IMR-90 (cell line): Measurements from ENCODE around the gene PCCA. TPM values are rescaled to one million over a fixed set of nuclear protein-coding genes. Genes with fewer than 3 reads are reported as not detected.

Experiments
- ATAC-seq: fragments of 200-7000 bp; cut with Tn5 transposase; 2 replicates; pipeline ENCODE4 v1.9.1; 2020; ENCODE audit warnings: low read depth, mild to moderate bottlenecking, moderate library complexity
- BruUV-seq: library from RNA; stranded (reverse); fragments of 400-500 nt; replicated peaks from 2 replicates; lab custom pipeline; 2021; lab: Mats Ljungman, UMichigan
- CTCF ChIA-PET: fragments of 300-600 bp; formaldehyde crosslinking; extraction: SDS; loops from one replicate; lab custom pipeline; 2021; ENCODE audit warnings: antibody characterized with exemption; lab: Yijun Ruan, JAX
- POLR2A ChIA-PET: fragments of 300-600 bp; sonication (Branson Sonifier 250); formaldehyde crosslinking; loops from one replicate; lab custom pipeline; 2022; ENCODE audit warnings: antibody characterized with exemption; ENCODE audit not compliant: unreplicated experiment; lab: Charles Lee
- DNase-seq: peaks from one replicate; pipeline ENCODE4 v3.0.0; 2013
- H2AFZ ChIP-seq: replicated peaks from 2 replicates; pipeline ENCODE3; 2013; ENCODE audit warnings: low read length, mild to moderate bottlenecking; ENCODE audit not compliant: poor library complexity
- H2AK5ac ChIP-seq: 2 replicates; pipeline ENCODE4 v1.6.1; 2013; ENCODE audit warnings: low read depth, low read length, inconsistent platforms
- H2AK9ac ChIP-seq: replicated peaks from 2 replicates; pipeline ENCODE3; 2013; ENCODE audit warnings: mild to moderate bottlenecking, low read depth, low read length, moderate library complexity; ENCODE audit not compliant: poor library complexity
- H2BK120ac ChIP-seq: 2 replicates; pipeline ENCODE4 v1.6.1; 2013; ENCODE audit warnings: low read depth, low read length, inconsistent platforms
- H2BK15ac ChIP-seq: 3 replicates; pipeline ENCODE4 v1.6.1; 2013; ENCODE audit warnings: low read depth, low read length, inconsistent platforms
- H2BK20ac ChIP-seq: 2 replicates; pipeline ENCODE4 v1.6.1; 2013; ENCODE audit warnings: low read depth, mild to moderate bottlenecking, inconsistent platforms, low read length, moderate library complexity
- H2BK5ac ChIP-seq: 2 replicates; pipeline ENCODE4 v1.6.1; 2013; ENCODE audit warnings: mild to moderate bottlenecking, low read depth, low read length, inconsistent platforms; ENCODE audit not compliant: poor library complexity, severe bottlenecking
- H3K14ac ChIP-seq: replicated peaks from 2 replicates; pipeline ENCODE4 v1.6.1; 2013; ENCODE audit warnings: low read depth, low read length, inconsistent platforms
- H3K18ac ChIP-seq: 2 replicates; pipeline ENCODE4 v1.6.1; 2013; ENCODE audit warnings: low read depth, low read length, control low read depth
- H3K23ac ChIP-seq: 2 replicates; pipeline ENCODE4 v1.6.1; 2013; ENCODE audit warnings: low read depth, low read length, inconsistent platforms
- H3K27ac ChIP-seq: 2 replicates; pipeline ENCODE4 v1.5.1; 2013; ENCODE audit warnings: mild to moderate bottlenecking, control low read depth, low read length; ENCODE audit not compliant: insufficient read depth
- H3K27me3 ChIP-seq: 2 replicates; pipeline ENCODE4 v1.6.1; 2013; ENCODE audit warnings: low read length; ENCODE audit not compliant: control insufficient read depth, insufficient read depth
- H3K36me3 ChIP-seq: 2 replicates; pipeline ENCODE4 v1.6.1; 2013; ENCODE audit warnings: low read length, mixed read lengths; ENCODE audit not compliant: control insufficient read depth, insufficient read depth
- H3K4ac ChIP-seq: 2 replicates; pipeline ENCODE4 v1.6.1; 2013; ENCODE audit warnings: low read depth, low read length, inconsistent platforms
- H3K4me1 ChIP-seq: 2 replicates; pipeline ENCODE4 v1.6.1; 2013; ENCODE audit warnings: low read length, mixed read lengths; ENCODE audit not compliant: control insufficient read depth, insufficient read depth
- H3K4me2 ChIP-seq: 2 replicates; pipeline ENCODE4 v1.6.1; 2013; ENCODE audit warnings: low read depth, mild to moderate bottlenecking, control low read depth, low read length, moderate library complexity
- H3K4me3 ChIP-seq: 2 replicates; pipeline ENCODE4 v1.5.1; 2013; ENCODE audit warnings: low read depth, mild to moderate bottlenecking, control low read depth, low read length, moderate library complexity; ENCODE audit not compliant: insufficient read depth
- H3K56ac ChIP-seq: 2 replicates; pipeline ENCODE4 v1.6.1; 2013; ENCODE audit warnings: low read length, inconsistent platforms; ENCODE audit not compliant: insufficient read depth; ENCODE audit errors: extremely low read depth
- H3K79me1 ChIP-seq, 2 experiments: 2 replicates each; pipeline ENCODE4 v1.6.1; 2013; ENCODE audit warnings: low read length in 2 of 2, inconsistent platforms in 1 of 2, low read depth in 1 of 2
- H3K9ac ChIP-seq: 2 replicates; pipeline ENCODE4 v1.6.1; 2013; ENCODE audit warnings: low read depth, low read length, control low read depth
- H3K9me1 ChIP-seq: 2 replicates; pipeline ENCODE4 v1.6.1; 2013; ENCODE audit warnings: low read length, inconsistent platforms; ENCODE audit not compliant: insufficient read depth
- H3K9me3 ChIP-seq: 2 replicates; pipeline ENCODE4 v1.6.1; 2013; ENCODE audit warnings: low read length; ENCODE audit not compliant: control insufficient read depth, insufficient read depth
- H4K20me1 ChIP-seq: 2 replicates; pipeline ENCODE4 v1.6.1; 2013; ENCODE audit warnings: low read length, inconsistent platforms; ENCODE audit not compliant: insufficient read depth
- H4K5ac ChIP-seq: 2 replicates; pipeline ENCODE4 v1.6.1; 2013; ENCODE audit warnings: mild to moderate bottlenecking, low read depth, low read length, control low read depth
- H4K8ac ChIP-seq, 2 experiments: 2 replicates each; pipeline ENCODE4 v1.6.1; 2013; ENCODE audit warnings: low read depth in 2 of 2, low read length in 2 of 2, control low read depth in 1 of 2, inconsistent platforms in 1 of 2
- H4K91ac ChIP-seq: 2 replicates; pipeline ENCODE4 v1.6.1; 2013; ENCODE audit warnings: low read depth, low read length, inconsistent platforms; ENCODE audit not compliant: insufficient read depth
- CTCF ChIP-seq: conservative IDR thresholded peaks from 2 replicates; pipeline ENCODE4 v1.5.1; 2012; ENCODE audit warnings: mild to moderate bottlenecking, low read depth, low read length, improper control_type of control experiment
- ELK1 ChIP-seq: fragments of 150-350 bp; IDR thresholded peaks from 2 replicates; pipeline ENCODE4 v1.6.1; 2016; ENCODE audit warnings: low read depth, mild to moderate bottlenecking, low read length, moderate library complexity, borderline replicate concordance
- FOS ChIP-seq: fragments of 150-350 bp; IDR thresholded peaks from 2 replicates; pipeline ENCODE4 v1.6.1; 2016; ENCODE audit warnings: low read depth, low read length
- MAZ ChIP-seq: IDR thresholded peaks from 2 replicates; pipeline ENCODE4 v1.6.1; 2012; ENCODE audit warnings: low read depth, mild to moderate bottlenecking, low read length, improper control_type of control experiment, moderate library complexity, borderline replicate concordance
- RAD21 ChIP-seq: IDR thresholded peaks from 2 replicates; pipeline ENCODE4 v1.6.1; 2012; ENCODE audit warnings: low read length, improper control_type of control experiment
- RCOR1 ChIP-seq: IDR thresholded peaks from 2 replicates; pipeline ENCODE4 v1.6.1; 2012; ENCODE audit warnings: mild to moderate bottlenecking, low read length, improper control_type of control experiment; ENCODE audit not compliant: insufficient replicate concordance
- RFX5 ChIP-seq: IDR thresholded peaks from 2 replicates; pipeline ENCODE4 v1.8.0; 2012; ENCODE audit warnings: low read depth, mild to moderate bottlenecking, low read length, moderate library complexity
- USF2 ChIP-seq: fragments of 150-350 bp; IDR thresholded peaks from 2 replicates; pipeline ENCODE4 v1.6.1; 2017; ENCODE audit warnings: mild to moderate bottlenecking, antibody characterized with exemption, low read length, low read depth
- WGBS, 2 experiments: methylation state at CpG; one replicate each; pipeline versions ENCODE4 v1.1.5 to v1.1.7; 2013; ENCODE audit warnings: missing lambda C conversion rate in 2 of 2; ENCODE audit not compliant: insufficient read length in 1 of 2; ENCODE audit errors: extremely low coverage in 2 of 2; 5-methylcytosine and 5-hydroxymethylcytosine counted together
- dilution Hi-C: fragments of 300-500 bp; cut with HindIII; formaldehyde crosslinking; loops from one replicate; pipeline ENCODE4 v1.14.3; 2018; ENCODE audit warnings: low sequenced_read_pairs; ENCODE audit not compliant: unreplicated experiment
- in situ Hi-C: fragments of 300-500 bp; cut with MboI; formaldehyde crosslinking; loops from 3 replicates; pipeline ENCODE4 v1.14.3; 2019; ENCODE audit warnings: low sequenced_read_pairs, inconsistent platforms, mixed read lengths
- intact Hi-C: fragments of 100-400 bp; cut with micrococcal nuclease; formaldehyde crosslinking; loops from 2 replicates; pipeline ENCODE4 v1.10.0; 2022
- polyA plus RNA-seq, 3 experiments: library from polyadenylated mRNA; depleted of rRNA; stranded (reverse); fragments of >200 nt; gene quantifications; 2 replicates each; pipeline ENCODE4 v1.2.3, GENCODE V29; 2012; ENCODE audit warnings: low replicate concordance in 1 of 3
- total RNA-seq: library from RNA; depleted of rRNA; stranded (reverse); fragments of >200 nt; gene quantifications from 2 replicates; pipeline ENCODE4 v1.2.3, GENCODE V29; 2012

The PCCA gene
- total and polyA plus RNA-seq, 2 of the 4 experiments (the other 2 are of a cell fraction) = 7.6 to 24.0 TPM

- no peak for DNase-seq
- Histone ChIP-seq H3K23ac (no peak overlapping the region), H2AK9ac (no peak overlapping the region), H3K27me3 (no peaks in the 10 kb centered on the region), H3K9ac (no peak overlapping the region), H3K27ac (no peak overlapping the region), H3K4me1 (peaks cover 2% of the 10 kb centered on the region), H3K14ac (no peak overlapping the region), H2BK20ac (no peak overlapping the region), H3K18ac (no peak overlapping the region), H4K20me1 (no peaks in the 10 kb centered on the region), H3K79me1 (0 out of 4 replicates have a peak, but pooled peaks cover 0 to 5% of the 10 kb centered on the region in 2 experiments), H3K56ac (no peak overlapping the region), H3K9me1 (no peaks in the 10 kb centered on the region), H4K5ac (no peak overlapping the region), H3K9me3 (no peaks in the 10 kb centered on the region), H4K8ac (no peak overlapping the region), H3K36me3 (no peaks in the 10 kb centered on the region), H4K91ac (no peak overlapping the region), H2AFZ (no peak overlapping the region), H2AK5ac (no peak overlapping the region), H2BK120ac (no peak overlapping the region), H3K4me3 (no peak overlapping the region), H2BK5ac (no peak overlapping the region), H3K4me2 (no peak overlapping the region), H2BK15ac (no peak overlapping the region), H3K4ac (no peak overlapping the region)
- no TSS peak for BruUV-seq
- intact Hi-C loops (no loop called here), dilution Hi-C loops (no loop called here), in situ Hi-C loops (no loop called here)
- ChIA-PET CTCF (no interaction called here), POLR2A (no interaction called here)
- TF ChIP-seq USF2 = no peak
- no peak for TF ChIP-seq RFX5
- TF ChIP-seq ELK1 = no peak
- TF ChIP-seq RCOR1 = no peak
- TF ChIP-seq MAZ = no peak
- no peak for TF ChIP-seq FOS
- TF ChIP-seq CTCF = no peak
- TF ChIP-seq RAD21 = no peak
- WGBS, 2 experiments = 100% methylated on average over 2 of the region's 9 CpGs; no CpG with 5 or more reads in 1 of the 2 experiments
- no peak for ATAC-seq
Observed at GRCh38 chr13:100480676-100481075, 391.8 kb downstream of the PCCA start.
